GM19395 (cell line): ENCODE results near the gene DARS2.
A peak's percentile ranks its signal among the peaks of the same experiment; 100 is the strongest.
"Not testable (repeated sequence)": the region's sequence is repeated elsewhere in the genome, so short reads cannot be mapped to it uniquely, and the experiment has no call there.

Experiments
- ATAC-seq: cut with Tn5 transposase; IDR thresholded peaks from one replicate; pipeline ENCODE4 v1.9.1; 2021; ENCODE audit warnings: mild to moderate bottlenecking, moderate library complexity; ENCODE audit not compliant: unreplicated experiment

DARS2 gene, protein sequence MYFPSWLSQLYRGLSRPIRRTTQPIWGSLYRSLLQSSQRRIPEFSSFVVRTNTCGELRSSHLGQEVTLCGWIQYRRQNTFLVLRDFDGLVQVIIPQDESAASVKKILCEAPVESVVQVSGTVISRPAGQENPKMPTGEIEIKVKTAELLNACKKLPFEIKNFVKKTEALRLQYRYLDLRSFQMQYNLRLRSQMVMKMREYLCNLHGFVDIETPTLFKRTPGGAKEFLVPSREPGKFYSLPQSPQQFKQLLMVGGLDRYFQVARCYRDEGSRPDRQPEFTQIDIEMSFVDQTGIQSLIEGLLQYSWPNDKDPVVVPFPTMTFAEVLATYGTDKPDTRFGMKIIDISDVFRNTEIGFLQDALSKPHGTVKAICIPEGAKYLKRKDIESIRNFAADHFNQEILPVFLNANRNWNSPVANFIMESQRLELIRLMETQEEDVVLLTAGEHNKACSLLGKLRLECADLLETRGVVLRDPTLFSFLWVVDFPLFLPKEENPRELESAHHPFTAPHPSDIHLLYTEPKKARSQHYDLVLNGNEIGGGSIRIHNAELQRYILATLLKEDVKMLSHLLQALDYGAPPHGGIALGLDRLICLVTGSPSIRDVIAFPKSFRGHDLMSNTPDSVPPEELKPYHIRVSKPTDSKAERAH

GRCh38 chr1:173824315-173825081 is at the start of gene DARS2, which contains the start of gene CENPL:
DARS2 (plus strand) TSS chr1:173824673; CDS start chr1:173825230, 557 bp downstream.
CENPL (minus strand) TSS chr1:173824883; CDS start chr1:173811299, 13,584 bp downstream.
- ATAC-seq: peak; percentile 89

DNA sequence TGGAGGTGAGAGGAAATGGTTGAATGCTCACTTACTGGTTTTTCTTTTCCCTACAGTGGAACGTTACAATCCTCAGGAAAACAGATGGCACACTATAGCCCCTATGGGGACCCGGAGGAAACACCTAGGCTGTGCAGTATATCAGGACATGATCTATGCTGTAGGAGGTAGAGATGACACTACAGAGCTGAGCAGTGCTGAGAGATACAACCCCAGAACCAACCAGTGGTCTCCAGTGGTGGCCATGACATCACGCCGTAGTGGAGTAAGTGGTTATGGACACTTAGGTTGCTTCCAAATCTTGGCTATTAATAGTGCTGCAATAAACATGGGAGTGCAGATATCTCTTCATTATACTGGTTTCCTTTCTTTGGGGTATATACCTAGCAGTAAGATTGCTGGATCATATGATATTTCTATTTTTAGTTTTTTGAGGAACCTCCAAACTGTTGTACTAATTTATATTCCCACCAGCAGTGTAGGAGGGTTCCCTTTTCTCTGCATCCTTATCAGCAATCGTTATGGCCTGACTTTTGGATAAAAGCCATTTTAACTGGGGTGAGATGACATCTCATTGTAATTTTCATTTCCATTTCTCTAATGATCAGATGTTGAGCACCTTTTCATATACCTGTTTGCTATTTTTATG is 48.8 kb upstream of the DARS2 start:
- ATAC-seq: no peak

GRCh38 chr1:173779936-173780335 is 44.5 kb upstream of the DARS2 start:
- ATAC-seq: no peak

- no peak for ATAC-seq
Observed at GRCh38 chr1:173784997-173785396, 39.5 kb upstream of the DARS2 start.

DNA sequence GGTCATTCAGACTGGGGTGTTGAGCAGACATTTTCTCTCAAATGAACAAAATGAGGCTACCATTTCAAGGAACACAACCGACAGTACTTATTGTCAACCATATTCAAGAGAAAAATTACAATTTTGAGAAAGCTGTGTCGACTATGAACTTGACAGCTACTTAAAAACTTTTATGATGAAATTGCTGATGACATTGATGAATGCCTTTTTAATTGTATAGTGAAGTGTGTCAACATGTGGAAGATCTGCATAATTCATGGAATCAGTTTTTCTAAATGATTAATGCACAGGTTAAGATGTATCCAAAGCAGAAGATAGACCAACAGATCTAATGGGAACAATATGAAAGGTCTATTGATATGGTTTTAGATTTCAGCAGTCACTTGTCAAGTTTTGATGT is 34.6 kb upstream of the DARS2 start:
- no peak for ATAC-seq

- ATAC-seq: no peak
Observed at GRCh38 chr1:173798078-173798477, 26.4 kb upstream of the DARS2 start.

DNA sequence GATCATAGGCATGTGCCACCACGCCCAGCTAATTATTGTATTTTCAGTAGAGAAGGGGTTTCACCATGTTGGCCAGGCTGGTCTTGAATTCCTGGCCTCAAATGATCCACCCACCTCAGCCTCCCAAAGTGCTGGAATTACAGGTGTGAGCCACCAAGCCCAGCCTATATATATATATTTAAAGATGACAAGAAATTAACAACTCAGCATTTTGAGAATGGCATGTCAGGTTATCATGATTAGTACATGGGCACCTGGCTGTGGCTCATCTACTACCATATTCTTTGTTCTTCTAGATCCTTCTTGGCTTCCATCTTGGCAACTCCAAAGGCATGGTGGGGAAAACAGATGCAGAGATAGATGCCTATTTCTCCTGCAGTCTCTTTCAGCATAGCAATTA is 24.5 kb upstream of the DARS2 start:
- not testable (repeated sequence) for ATAC-seq

DNA sequence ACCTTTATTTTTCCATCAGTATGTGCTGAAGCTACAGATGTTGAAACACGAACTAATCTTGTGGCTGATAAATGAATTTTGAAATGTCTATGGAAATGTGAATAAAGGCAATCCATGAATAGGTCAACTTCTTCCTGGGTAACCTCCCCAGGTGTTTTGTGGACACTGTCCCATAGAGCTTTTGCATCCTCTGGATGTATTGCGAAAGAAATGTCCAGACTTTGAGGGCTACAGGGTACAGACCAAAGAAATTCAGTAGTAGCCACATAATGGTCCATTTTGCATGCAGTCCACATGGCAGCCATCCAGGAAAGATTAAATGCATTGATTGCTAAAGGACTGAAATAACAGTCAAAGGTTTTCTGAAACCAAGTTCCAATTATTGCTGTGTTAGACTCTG is 21.5 kb upstream of the DARS2 start:
- no peak for ATAC-seq

DNA sequence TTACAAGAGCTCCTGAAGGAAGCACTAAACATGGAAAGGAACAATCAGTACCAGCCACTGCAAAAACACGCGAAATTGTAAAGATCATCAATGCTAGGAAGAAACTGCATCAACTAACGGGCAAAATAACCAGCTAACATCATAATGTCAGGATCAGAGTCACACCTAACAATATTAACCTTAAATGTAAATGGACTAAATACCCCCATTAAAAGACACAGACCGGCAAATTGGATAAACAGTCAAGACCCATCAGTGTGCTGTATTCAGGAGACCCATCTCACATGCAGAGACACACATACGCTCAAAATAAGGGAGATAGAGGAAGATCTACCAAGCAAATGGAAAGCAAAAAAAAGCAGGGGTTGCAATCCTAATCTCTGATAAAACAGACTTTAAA is 10.8 kb upstream of the DARS2 start:
- not testable (repeated sequence) for ATAC-seq

DNA sequence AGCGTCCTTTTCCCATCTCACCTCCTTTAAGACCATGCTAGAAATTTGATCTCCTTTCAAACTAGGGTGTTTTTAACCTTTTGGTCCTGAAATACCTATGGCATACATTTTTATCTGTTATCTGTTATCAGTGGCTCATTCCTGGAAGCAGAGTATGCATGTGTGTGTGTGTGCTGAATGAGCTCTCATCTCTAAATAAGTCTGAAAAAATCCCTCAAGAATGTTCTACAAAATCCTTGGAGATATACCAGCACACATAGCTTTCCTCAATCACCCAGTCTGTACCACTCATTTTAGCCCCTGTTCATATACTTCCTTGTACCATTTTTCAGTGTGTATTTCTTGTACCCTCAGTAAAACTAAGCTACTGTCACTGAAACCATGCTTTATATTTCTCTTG is 6.0 kb upstream of the DARS2 start:
- ATAC-seq: no peak

- no peak for ATAC-seq
Observed at GRCh38 chr1:173821680-173822079, 2.8 kb upstream of the DARS2 start.

- peak; percentile 43 for ATAC-seq
Observed at GRCh38 chr1:173823781-173824314, 625 bp upstream of the DARS2 start.

- ATAC-seq: no peak
Observed at GRCh38 chr1:173827611-173828010, 3.1 kb downstream of the DARS2 start.

DNA sequence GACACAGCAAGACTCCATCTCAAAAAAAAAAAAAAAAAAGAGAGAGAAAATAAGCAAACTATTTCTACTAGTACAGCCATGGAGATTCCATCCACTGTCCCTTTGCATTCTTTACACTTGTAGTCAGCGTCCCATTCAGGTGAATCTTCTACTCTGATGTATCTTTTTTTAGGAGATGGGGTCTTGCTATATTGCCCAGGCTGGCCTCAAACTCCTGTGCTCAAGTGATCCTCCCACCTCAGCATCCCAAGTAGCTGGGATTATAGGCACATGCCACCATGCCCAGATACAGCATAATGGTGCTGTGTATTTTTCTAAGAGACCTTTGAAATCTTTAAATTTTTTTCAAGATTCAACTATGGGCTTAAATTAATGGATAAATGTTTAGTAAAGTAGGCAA is 8.3 kb downstream of the DARS2 start:
- ATAC-seq: no peak

DNA sequence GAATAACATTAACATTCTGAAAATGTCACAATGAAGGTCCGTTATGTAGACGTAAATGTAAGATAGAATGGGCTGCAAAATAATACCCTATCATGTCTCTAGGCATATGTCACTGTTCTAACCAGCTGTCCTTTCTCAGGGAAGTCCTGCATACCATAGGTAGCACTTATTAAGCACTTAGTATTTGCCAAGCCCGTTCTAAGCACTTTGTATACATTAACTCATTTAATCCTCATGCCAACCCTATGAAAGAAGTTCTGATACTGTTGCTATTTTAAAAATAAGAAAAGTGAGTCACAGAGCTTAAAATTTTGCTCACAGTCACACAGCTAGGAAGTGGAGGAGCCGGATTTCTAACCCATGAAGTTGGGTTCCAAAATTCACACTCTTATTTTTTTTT is 27.6 kb downstream of the DARS2 start:
- no peak for ATAC-seq

GRCh38 chr1:173853074-173853473 is 28.6 kb downstream of the DARS2 start:
- no peak for ATAC-seq

DNA sequence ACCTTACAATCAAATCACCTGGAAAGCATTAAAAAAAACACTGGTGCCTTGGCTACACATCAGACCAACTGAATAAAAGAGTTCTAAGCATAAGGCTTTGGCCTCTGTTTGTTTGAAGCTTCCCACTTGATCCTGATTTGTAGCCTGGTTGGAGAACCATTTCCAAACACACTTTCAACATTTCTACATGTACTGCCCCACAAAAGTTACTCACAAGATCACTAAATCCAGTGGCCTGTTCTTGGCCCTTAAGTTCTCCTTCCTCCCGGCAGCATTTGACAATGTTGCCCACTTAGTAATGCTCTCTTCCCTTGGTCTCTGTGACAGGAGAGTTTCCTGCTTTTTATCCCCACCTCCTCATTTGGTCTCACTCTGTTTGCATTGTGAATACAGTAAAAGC is 31.5 kb downstream of the DARS2 start:
- no peak for ATAC-seq

DNA sequence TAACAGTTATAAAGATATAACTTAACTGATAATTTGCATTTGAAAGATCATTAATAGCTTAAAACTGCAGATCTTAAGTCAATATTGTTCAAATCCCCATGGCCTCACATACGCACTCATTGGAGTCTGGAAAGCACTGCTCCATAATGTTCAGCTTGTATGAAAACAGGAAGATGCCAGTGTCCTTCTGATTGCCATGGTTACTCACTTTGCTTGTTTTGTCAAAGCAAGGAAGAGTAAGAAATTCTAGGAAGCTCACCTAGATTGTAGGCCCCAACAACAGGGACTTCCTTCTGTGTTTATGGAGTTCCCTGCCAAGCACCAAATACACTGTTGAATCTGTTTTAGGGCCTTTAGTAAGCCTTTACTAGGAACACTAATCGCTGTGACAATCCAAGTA is 32.4 kb downstream of the DARS2 start:
- ATAC-seq: no peak

DNA sequence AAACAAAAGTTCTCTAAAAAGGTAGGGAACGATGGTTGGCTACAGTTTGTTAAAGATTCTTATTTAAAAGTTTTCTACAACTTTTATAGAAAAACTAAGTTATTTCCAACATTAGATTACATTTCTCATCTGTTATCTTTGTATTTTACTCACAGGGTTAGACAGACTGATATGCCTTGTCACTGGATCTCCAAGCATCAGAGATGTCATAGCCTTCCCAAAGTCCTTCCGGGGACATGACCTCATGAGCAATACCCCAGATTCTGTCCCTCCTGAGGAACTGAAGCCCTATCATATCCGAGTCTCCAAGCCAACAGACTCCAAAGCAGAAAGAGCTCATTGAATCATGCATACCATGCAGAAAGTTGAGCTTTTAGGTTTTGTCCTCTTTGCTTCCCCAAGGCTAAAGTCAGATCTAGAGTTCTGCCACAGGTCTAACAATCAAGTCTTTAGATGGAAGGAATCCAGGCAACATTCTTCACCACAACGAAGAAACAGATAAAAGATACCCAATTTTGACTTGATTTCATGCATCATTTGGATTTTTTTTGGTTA is 33.0 kb downstream of the DARS2 start:
- no peak for ATAC-seq

- ATAC-seq: not testable (repeated sequence)
Observed at GRCh38 chr1:173859547-173859946, 35.1 kb downstream of the DARS2 start.
